Psoas muscle (tissue), 8 donors: ENCODE data around the gene ATOH8. TPM values are rescaled to one million over a fixed set of nuclear protein-coding genes. Genes with fewer than 3 reads are reported as not detected.

Experiments used
- ATAC-seq, 4 donors: fragments of 200-7000 bp; cut with Tn5 transposase; one replicate each; pipeline ENCODE4 v1.9.1; 2020; ENCODE audit warnings: moderate library complexity in 3 of 4, mild to moderate bottlenecking in 2 of 4
- DNase-seq, 2 donors: peaks; one replicate each; pipeline ENCODE4 v3.0.0-alpha.2; 2020
- H3K27ac ChIP-seq: fragments of 200-600 bp; one replicate; pipeline ENCODE4 v1.8.0; 2022
- H3K27me3 ChIP-seq, 3 donors: fragments of 200-600 bp in 1 of 3; one replicate each; pipeline versions ENCODE4 v1.6.1 to v1.8.0; 2013 to 2022; ENCODE audit warnings: low read length in 2 of 3, mild to moderate bottlenecking in 2 of 3, moderate library complexity in 1 of 3; ENCODE audit not compliant: insufficient read depth in 3 of 3
- H3K36me3 ChIP-seq, 2 donors: fragments of 200-600 bp in 1 of 2; one replicate each; pipeline versions ENCODE4 v1.6.1 to v1.8.0; 2013 to 2022; ENCODE audit warnings: low read depth in 1 of 2, mild to moderate bottlenecking in 1 of 2, moderate library complexity in 1 of 2; ENCODE audit not compliant: insufficient read depth in 1 of 2
- H3K4me1 ChIP-seq: fragments of 200-600 bp; one replicate; pipeline ENCODE4 v1.8.0; 2022
- H3K4me3 ChIP-seq: fragments of 200-600 bp; one replicate; pipeline ENCODE4 v1.8.0; 2022; ENCODE audit warnings: mild to moderate bottlenecking
- H3K9me3 ChIP-seq: fragments of 200-600 bp; one replicate; pipeline ENCODE4 v1.8.0; 2022
- WGBS, 3 donors: extraction: QIAGEN DNeasy Blood & Tissue Kit; methylation state at CpG; one replicate each; pipeline versions ENCODE4 v1.1.6 to v1.1.7; 2013; 5-methylcytosine and 5-hydroxymethylcytosine counted together
- intact Hi-C, 2 donors: fragments of 100-400 bp; cut with DNase I; formaldehyde crosslinking; loops; one replicate each; pipeline versions ENCODE4 v1.11.0 to v1.14.2; 2022
- polyA plus RNA-seq, 3 donors: library from polyadenylated mRNA; stranded (reverse); fragments of 200-250 nt; gene quantifications; one replicate each; pipeline ENCODE4 v1.2.3, GENCODE V29; 2013
- total RNA-seq, 4 donors: library from RNA; stranded (reverse); fragmentation: NEBNext Ultra II Directional in 2 of 4; extraction: Animal tissue kit (Norgen Biotek cat#: 25700) in 2 of 4; gene quantifications; one replicate each; pipeline versions ENCODE4 v1.2.1 to v1.2.4, GENCODE V29; 2021 to 2023
- TF ChIP-seq, protein P1 (sequence below): fragments of 200-600 bp; IDR thresholded peaks from one replicate; pipeline ENCODE4 v1.8.0; 2022; ENCODE audit warnings: antibody characterized with exemption
- donor health status: healthy with polysubstance abuse.
- donor health status: DM: no; HTN: no; CAD: no; lungs with moderate emphysema.
- donor health status: Bipolar disorder and iron deficiency.
- donor health status: healthy.
- donor health status: DM: yes; HTN: yes; CAD: no.
- donor health status: DM: no; HTN: no; CAD: no.
- donor health status: DM: no; HTN: no; CAD: no.
- donor health status: DM: yes; HTN: yes; CAD: no.

The ATOH8 gene
- total and polyA plus RNA-seq, 7 donors: 22.0 to 82.1 (median 59.4) TPM

DNA sequence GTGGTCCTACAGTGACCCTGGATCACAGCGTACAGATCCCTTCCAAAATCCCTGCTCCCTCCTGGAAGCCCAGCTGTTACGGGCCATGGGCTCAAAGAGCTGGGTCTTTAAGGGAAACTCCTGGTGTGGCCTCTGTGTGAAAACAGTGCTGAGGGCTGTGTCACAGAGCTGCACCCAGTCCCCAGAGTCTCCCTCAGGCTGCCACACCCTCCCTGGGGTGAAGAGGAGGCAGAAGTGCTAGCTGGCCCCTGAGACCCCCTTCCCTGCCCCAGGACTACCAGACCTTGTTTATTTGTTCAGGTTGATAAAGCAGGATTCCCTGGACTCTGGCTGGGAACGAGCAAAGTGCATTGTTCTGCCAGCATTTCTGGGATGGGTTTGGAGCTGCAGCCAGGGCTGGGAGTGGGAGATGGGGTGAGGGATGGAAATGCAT, 7.7 kb downstream of the ATOH8 start:
- Histone ChIP-seq H3K9me3 (no peaks in the 10 kb centered on the region), H3K36me3 (peaks cover 0 to 49% of the 10 kb centered on the region in 2 donors), H3K27me3 (no peaks in the 10 kb centered on the region), H3K4me3 (no peak overlapping the region), H3K4me1 (peaks cover 46% of the 10 kb centered on the region), H3K27ac (no peak overlapping the region)
- TF ChIP-seq, protein P1, sequence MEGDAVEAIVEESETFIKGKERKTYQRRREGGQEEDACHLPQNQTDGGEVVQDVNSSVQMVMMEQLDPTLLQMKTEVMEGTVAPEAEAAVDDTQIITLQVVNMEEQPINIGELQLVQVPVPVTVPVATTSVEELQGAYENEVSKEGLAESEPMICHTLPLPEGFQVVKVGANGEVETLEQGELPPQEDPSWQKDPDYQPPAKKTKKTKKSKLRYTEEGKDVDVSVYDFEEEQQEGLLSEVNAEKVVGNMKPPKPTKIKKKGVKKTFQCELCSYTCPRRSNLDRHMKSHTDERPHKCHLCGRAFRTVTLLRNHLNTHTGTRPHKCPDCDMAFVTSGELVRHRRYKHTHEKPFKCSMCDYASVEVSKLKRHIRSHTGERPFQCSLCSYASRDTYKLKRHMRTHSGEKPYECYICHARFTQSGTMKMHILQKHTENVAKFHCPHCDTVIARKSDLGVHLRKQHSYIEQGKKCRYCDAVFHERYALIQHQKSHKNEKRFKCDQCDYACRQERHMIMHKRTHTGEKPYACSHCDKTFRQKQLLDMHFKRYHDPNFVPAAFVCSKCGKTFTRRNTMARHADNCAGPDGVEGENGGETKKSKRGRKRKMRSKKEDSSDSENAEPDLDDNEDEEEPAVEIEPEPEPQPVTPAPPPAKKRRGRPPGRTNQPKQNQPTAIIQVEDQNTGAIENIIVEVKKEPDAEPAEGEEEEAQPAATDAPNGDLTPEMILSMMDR: no peak
- no peak for ATAC-seq
- WGBS, 3 donors: 60 to 76% (median 70%) methylated on average over 3 of the region's 3 CpGs
- peak in 1 of 2 donors; percentile 7 for DNase-seq
- intact Hi-C loops: no loop called here

DNA sequence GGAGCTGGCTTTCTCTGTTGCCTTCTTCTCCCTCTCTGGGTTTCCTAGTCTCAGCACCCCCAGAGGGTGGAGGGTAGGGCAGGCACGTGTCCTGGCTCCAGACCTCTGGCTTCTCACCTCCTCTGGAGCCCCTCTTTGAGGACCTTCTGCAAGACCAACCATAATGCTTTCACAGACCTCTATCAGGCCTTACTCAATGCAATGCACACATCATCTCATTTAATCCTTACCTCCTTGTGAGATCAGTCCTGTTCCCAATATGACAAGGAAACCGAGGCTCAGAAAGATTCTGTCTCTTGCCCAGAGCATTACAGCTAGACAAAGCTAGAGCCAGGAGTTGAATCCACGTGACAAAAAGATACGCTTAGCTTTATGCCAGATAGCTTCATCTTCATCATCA, 8.2 kb downstream of the ATOH8 start:
- H3K4me1 ChIP-seq: peaks cover 42% of the 10 kb centered on the region

DNA sequence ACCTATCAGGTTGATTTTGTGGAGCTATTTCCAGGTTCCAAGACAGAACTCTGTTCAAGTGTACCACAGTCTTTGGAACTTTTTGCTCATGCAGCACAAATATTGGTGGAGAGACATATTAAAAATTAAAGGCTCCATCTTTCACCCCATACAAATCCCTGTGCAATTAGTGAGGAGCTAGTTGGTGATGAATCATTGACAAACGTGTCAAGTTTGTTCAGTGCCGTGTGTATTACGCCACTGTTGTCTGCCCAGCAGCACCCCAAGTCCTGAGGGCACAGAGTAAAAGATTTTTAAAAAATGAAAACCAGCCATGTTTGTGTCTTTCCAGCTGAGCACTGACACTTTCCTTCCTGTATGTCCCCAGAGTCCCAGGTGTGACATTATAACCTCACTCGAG, 9.3 kb downstream of the ATOH8 start:
- no peak overlapping the region for H3K4me3 ChIP-seq
- H3K36me3 ChIP-seq: peaks cover 0 to 47% of the 10 kb centered on the region in 2 donors
- ATAC-seq (no peak), DNase-seq (no peak)
- 78 to 84% (median 84%) methylated on average over 4 of the region's 4 CpGs for WGBS, 3 donors
- no peaks in the 10 kb centered on the region for H3K27me3 ChIP-seq
- H3K9me3 ChIP-seq: no peaks in the 10 kb centered on the region
- intact Hi-C loops: no loop called here
- H3K4me1 ChIP-seq: peaks cover 36% of the 10 kb centered on the region
- TF ChIP-seq, protein P1: no peak
- H3K27ac ChIP-seq: no peak overlapping the region

More for the DNA sequence above, 8.2 kb downstream of the ATOH8 start:
- no peak overlapping the region for H3K27ac ChIP-seq
- H3K4me3 ChIP-seq: no peak overlapping the region
- DNase-seq (no peak), ATAC-seq (no peak)
- 81 to 89% (median 87%) methylated on average over 4 of the region's 4 CpGs for WGBS, 3 donors
- TF ChIP-seq, protein P1: no peak
- no peaks in the 10 kb centered on the region for H3K9me3 ChIP-seq
- no peaks in the 10 kb centered on the region for H3K27me3 ChIP-seq
- peaks cover 0 to 50% of the 10 kb centered on the region in 2 donors for H3K36me3 ChIP-seq
- intact Hi-C loops: no loop called here

DNA sequence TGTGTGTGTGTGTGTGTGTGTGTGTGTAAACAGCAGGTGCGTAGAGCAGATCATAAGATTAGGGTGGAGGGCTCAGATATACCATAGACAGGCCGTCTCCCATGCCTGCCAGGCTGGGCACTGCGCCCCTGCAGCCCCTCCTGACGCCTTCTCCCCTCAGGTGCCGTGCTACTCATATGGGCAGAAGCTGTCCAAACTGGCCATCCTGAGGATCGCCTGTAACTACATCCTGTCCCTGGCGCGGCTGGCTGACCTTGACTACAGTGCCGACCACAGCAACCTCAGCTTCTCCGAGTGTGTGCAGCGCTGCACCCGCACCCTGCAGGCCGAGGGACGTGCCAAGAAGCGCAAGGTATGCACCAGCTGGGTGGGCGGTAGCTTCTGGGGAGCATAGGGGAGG, 10.0 kb downstream of the ATOH8 start:
- TF ChIP-seq, protein P1: no peak
- Histone ChIP-seq H3K9me3 (no peaks in the 10 kb centered on the region), H3K4me1 (peaks cover 36% of the 10 kb centered on the region), H3K27ac (no peak overlapping the region), H3K27me3 (no peaks in the 10 kb centered on the region), H3K4me3 (no peak overlapping the region), H3K36me3 (peaks cover 0 to 40% of the 10 kb centered on the region in 2 donors)
- DNase-seq (no peak), ATAC-seq (peak in 2 of 4 donors; percentile 22 to 27)
- intact Hi-C loops: no loop called here
- WGBS, 3 donors: 61 to 80% (median 70%) methylated on average over 16 of the region's 16 CpGs

DNA sequence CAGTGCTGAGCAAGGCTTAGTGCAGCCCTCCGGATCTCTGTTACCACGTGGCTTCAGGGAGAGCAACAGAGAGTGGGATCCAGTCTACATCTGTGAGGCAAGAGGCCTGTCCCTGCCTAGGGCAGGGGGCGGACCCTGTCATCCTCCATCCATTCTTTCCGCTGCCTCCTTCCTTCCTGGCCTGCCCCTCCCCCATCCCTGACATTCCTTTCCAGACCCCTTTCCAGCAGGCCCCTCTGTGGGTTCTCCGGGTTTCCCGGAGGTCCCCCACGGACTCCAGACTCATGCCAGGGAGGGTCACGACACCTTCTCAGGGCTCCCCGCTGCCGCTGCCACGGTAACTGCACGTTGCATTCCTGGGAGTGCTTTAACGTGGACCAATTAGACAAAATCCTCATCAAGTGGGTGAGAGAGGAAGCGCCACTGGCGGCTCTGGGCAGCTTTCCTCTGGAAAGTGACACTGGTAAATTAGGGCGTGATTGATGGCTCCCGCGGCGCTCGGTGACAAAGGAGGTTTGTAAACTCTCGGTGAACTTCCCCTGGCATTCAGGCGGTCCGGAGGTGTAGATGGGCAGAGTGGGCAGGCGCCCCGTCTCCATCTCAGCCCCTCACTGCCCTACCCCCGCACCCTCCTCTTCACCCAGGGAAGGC, 11.4 kb downstream of the ATOH8 start:
- peaks cover 44% of the 10 kb centered on the region for H3K4me1 ChIP-seq
- H3K9me3 ChIP-seq: no peaks in the 10 kb centered on the region
- H3K27ac ChIP-seq: no peak overlapping the region

More for the DNA sequence above, 11.4 kb downstream of the ATOH8 start:
- TF ChIP-seq, protein P1: no peak
- WGBS, 3 donors: 77 to 80% (median 78%) methylated on average over 23 to 26 of the region's 26 CpGs
- no peaks in the 10 kb centered on the region for H3K27me3 ChIP-seq
- H3K4me3 ChIP-seq: no peak overlapping the region
- DNase-seq (no peak), ATAC-seq (no peak)
- intact Hi-C loops: no loop called here
- peaks cover 0 to 34% of the 10 kb centered on the region in 2 donors for H3K36me3 ChIP-seq
